GM12878 (cell line): ENCODE data around the gene NSMCE1. TPM values are rescaled to one million over a fixed set of nuclear protein-coding genes. Genes with fewer than 3 reads are reported as not detected.
A peak's percentile ranks its signal among the peaks of the same experiment; 100 is the strongest.
"Not testable (repeated sequence)": the region's sequence is repeated elsewhere in the genome, so short reads cannot be mapped to it uniquely, and the experiment has no call there.

Source experiments
- ATAC-seq: fragments of 200-7000 bp; cut with Tn5 transposase; 3 replicates; pipeline ENCODE4 v1.9.1; 2020; ENCODE audit warnings: mild to moderate bottlenecking, moderate library complexity
- BruUV-seq: library from RNA; stranded (reverse); fragments of 400-500 nt; replicated peaks from 2 replicates; lab custom pipeline; 2021; lab: Mats Ljungman, UMichigan
- CTCF ChIA-PET: fragments of 300-600 bp; sonication (Branson Sonifier 250); formaldehyde crosslinking; extraction: SDS; loops from one replicate; lab custom pipeline; 2021; ENCODE audit warnings: inconsistent platforms; lab: Yijun Ruan, JAX
- POLR2A ChIA-PET: fragments of 350-600 bp; formaldehyde crosslinking; extraction: SDS; loops from one replicate; lab custom pipeline; 2021; ENCODE audit warnings: inconsistent platforms; lab: Charles Lee
- RAD21 ChIA-PET: fragments of 300-600 bp; sonication (Branson Sonifier 250); formaldehyde crosslinking; loops from one replicate; lab custom pipeline; 2023; ENCODE audit warnings: antibody characterized with exemption; ENCODE audit not compliant: unreplicated experiment; lab: Charles Lee
- SMC1A ChIA-PET: fragments of 300-600 bp; sonication (Branson Sonifier 250); formaldehyde crosslinking; loops from one replicate; lab custom pipeline; 2023; ENCODE audit not compliant: unreplicated experiment, uncharacterized antibody; lab: Charles Lee
- DNase-seq: peaks from one replicate; pipeline ENCODE4 v3.0.0-alpha.2; 2011; ENCODE audit warnings: low read depth, low spot score
- FAIRE-seq: peaks from 3 replicates; lab custom pipeline; 2011; peaks lifted over from hg19 to GRCh38; lab: Jason Lieb, UNC
- H2AFZ ChIP-seq: 2 replicates; pipeline ENCODE4 v1.6.0; 2011; ENCODE audit warnings: low read depth, low read length, control low read depth; ENCODE audit not compliant: control insufficient read depth
- H3K27ac ChIP-seq: 2 replicates; pipeline ENCODE4 v1.5.1; 2011; ENCODE audit warnings: control low read depth; ENCODE audit not compliant: control insufficient read depth, insufficient read depth
- H3K27me3 ChIP-seq, 2 experiments: replicated peaks in 1 of 2; 2 replicates each; pipeline versions ENCODE4 v1.6.0 to v1.6.1; 2011; ENCODE audit warnings: low read length in 1 of 2; ENCODE audit not compliant: control insufficient read depth in 2 of 2, insufficient read depth in 2 of 2
- H3K36me3 ChIP-seq, 2 experiments: 2 replicates each; pipeline ENCODE4 v1.5.1; 2011; ENCODE audit warnings: low read length in 1 of 2; ENCODE audit not compliant: control insufficient read depth in 2 of 2, insufficient read depth in 2 of 2
- H3K4me1 ChIP-seq: 2 replicates; pipeline ENCODE4 v1.6.1; 2011; ENCODE audit warnings: mild to moderate bottlenecking, low read length, moderate library complexity, mixed read lengths; ENCODE audit not compliant: control insufficient read depth, insufficient read depth
- H3K4me2 ChIP-seq: 2 replicates; pipeline ENCODE4 v1.6.0; 2011; ENCODE audit warnings: control low read depth; ENCODE audit not compliant: control insufficient read depth, insufficient read depth
- H3K4me3 ChIP-seq: fragments of 200-600 bp; sonication (generic); 2 replicates; pipeline ENCODE4 v1.5.1; 2016
- H3K79me2 ChIP-seq: 2 replicates; pipeline ENCODE4 v1.6.0; 2011; ENCODE audit warnings: low read length; ENCODE audit not compliant: control insufficient read depth, insufficient read depth
- H3K9ac ChIP-seq: 2 replicates; pipeline ENCODE4 v1.8.0; 2011; ENCODE audit warnings: low read length, control low read depth, mixed read lengths; ENCODE audit not compliant: control insufficient read depth, insufficient read depth
- H3K9me3 ChIP-seq: replicated peaks from 3 replicates; pipeline ENCODE4 v1.5.1; 2011; ENCODE audit warnings: mild to moderate bottlenecking, low read length; ENCODE audit not compliant: control insufficient read depth, insufficient read depth
- H4K20me1 ChIP-seq: 2 replicates; pipeline ENCODE4 v1.6.0; 2011; ENCODE audit not compliant: control insufficient read depth, insufficient read depth
- ATF7 ChIP-seq: fragments of 450-650 bp; IDR thresholded peaks from 2 replicates; pipeline ENCODE4 v1.6.1; 2016; ENCODE audit warnings: low read depth, mild to moderate bottlenecking
- GATAD2B ChIP-seq: fragments of 450-650 bp; conservative IDR thresholded peaks from 2 replicates; pipeline ENCODE4 v1.6.1; 2017; ENCODE audit warnings: low read depth, mild to moderate bottlenecking, moderate library complexity
- IKZF1 ChIP-seq: fragments of 450-650 bp; conservative IDR thresholded peaks from 2 replicates; pipeline ENCODE4 v1.6.1; 2017; ENCODE audit warnings: antibody characterized with exemption, mild to moderate bottlenecking
- JUNB ChIP-seq: IDR thresholded peaks from 2 replicates; pipeline ENCODE4 v1.6.1; 2016; ENCODE audit warnings: antibody characterized with exemption, mild to moderate bottlenecking
- MEF2B ChIP-seq: fragments of 450-650 bp; IDR thresholded peaks from 2 replicates; pipeline ENCODE4 v1.6.1; 2018; ENCODE audit warnings: mild to moderate bottlenecking, moderate library complexity; ENCODE audit not compliant: partially characterized antibody, poor library complexity, severe bottlenecking
- SMARCA5 ChIP-seq: fragments of 450-650 bp; IDR thresholded peaks from 2 replicates; pipeline ENCODE4 v1.6.1; 2017; ENCODE audit warnings: mild to moderate bottlenecking
- ZNF24 ChIP-seq: fragments of 450-650 bp; IDR thresholded peaks from 2 replicates; pipeline ENCODE4 v1.6.1; 2017; ENCODE audit warnings: antibody characterized with exemption, mild to moderate bottlenecking
- ZNF384 ChIP-seq: IDR thresholded peaks from 2 replicates; pipeline ENCODE4 v1.6.1; 2012; ENCODE audit warnings: low read depth, mild to moderate bottlenecking, low read length, improper control_type of control experiment, borderline replicate concordance
- WGBS: methylation state at CpG from one replicate; pipeline ENCODE4 v1.1.6; 2016; ENCODE audit warnings: low lambda C conversion rate; ENCODE audit not compliant: insufficient replicate concordance, insufficient coverage; ENCODE audit errors: missing lambda C conversion rate; 5-methylcytosine and 5-hydroxymethylcytosine counted together
- in situ Hi-C: fragments of 300-500 bp; cut with MboI; formaldehyde crosslinking; loops from 9 replicates; pipeline ENCODE4 v1.14.3; 2018; ENCODE audit warnings: mixed read lengths
- intact Hi-C: fragments of 100-400 bp; cut with micrococcal nuclease; formaldehyde crosslinking; loops from one replicate; pipeline ENCODE4 v1.14.2; 2022; ENCODE audit not compliant: unreplicated experiment
- polyA plus RNA-seq, 11 experiments: library from polyadenylated mRNA; depleted of rRNA in 4 of 11; unstranded in 6 of 11; stranded (reverse) in 5 of 11; fragments of >200 nt; fragmentation: Nextera tagmentation in 4 of 11; fragmentation: Illumina TruSeq in 1 of 11; extraction: Ambion mirVana in 4 of 11; extraction: Trizol in 1 of 11; gene quantifications; 1 replicate in 1 of 11; 2 replicates in 10 of 11; pipeline versions ENCODE4 v1.2.1 to v1.2.3, GENCODE V29; 2011 to 2016; ENCODE audit warnings: inconsistent platforms in 2 of 11, missing spikeins in 2 of 11, low read depth in 1 of 11
- total RNA-seq, 4 experiments: library from RNA; depleted of rRNA in 3 of 4; stranded (reverse); fragments of >200 nt in 3 of 4; fragmentation: Illumina TruSeq in 1 of 4; extraction: Trizol in 1 of 4; gene quantifications; 2 replicates each; pipeline versions ENCODE4 v1.2.1 to v1.2.3, GENCODE V29; 2013 to 2021
- TF ChIP-seq, protein P1 (sequence below): fragments of 450-650 bp; IDR thresholded peaks from 2 replicates; pipeline ENCODE4 v1.6.1; 2017; ENCODE audit warnings: mild to moderate bottlenecking, moderate library complexity
- TF ChIP-seq, protein P2 (sequence below): fragments of 450-650 bp; IDR thresholded peaks from 2 replicates; pipeline ENCODE4 v1.6.1; 2017; ENCODE audit warnings: low read depth, mild to moderate bottlenecking, moderate library complexity
- TF ChIP-seq, protein P3 (sequence below): fragments of 450-650 bp; IDR thresholded peaks from 2 replicates; pipeline ENCODE4 v1.6.1; 2017; ENCODE audit warnings: mild to moderate bottlenecking, moderate library complexity

The NSMCE1 gene
- total and polyA plus RNA-seq, 10 of the 15 experiments (the other 5 are each of a cell fraction or from before 2014, with no cell fraction given), result 54.0 to 214 (median 71.4) TPM

DNA sequence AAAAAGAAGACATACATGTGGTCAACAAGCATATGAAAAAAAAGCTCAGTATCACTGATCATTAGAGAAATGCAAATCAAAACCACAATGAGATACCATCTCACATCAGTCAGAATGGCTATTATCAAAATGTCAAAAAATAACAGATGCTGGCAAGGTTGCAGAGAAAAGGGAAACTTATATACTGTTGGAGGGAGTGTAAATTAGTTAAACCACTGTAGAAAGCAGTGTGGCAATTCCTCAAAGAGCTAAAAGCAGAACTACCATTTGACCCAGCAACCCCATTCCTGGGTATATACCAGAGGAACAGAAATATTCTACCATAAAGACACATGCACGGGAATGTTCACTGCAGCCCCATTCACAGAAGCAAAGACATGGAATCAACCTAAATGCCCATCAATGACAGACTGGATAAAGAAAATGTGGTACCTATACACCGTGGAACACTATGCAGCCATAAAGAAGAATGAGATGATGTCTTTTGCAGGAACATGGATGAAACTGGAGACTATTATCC lies 5.6 kb downstream of the NSMCE1 start:
- Histone ChIP-seq H3K4me3 (peak overlapping the region; percentile 24; the same call in 1 of the 2 replicates), H3K4me2 (peak overlapping the region; percentile 25; the same call in 1 of the 2 replicates)
- H4K20me1 ChIP-seq, H3K79me2 ChIP-seq, H3K27ac ChIP-seq, H3K9me3 ChIP-seq, FAIRE-seq, DNase-seq, intact Hi-C loops, H2AFZ ChIP-seq, H3K4me1 ChIP-seq, in situ Hi-C loops, H3K27me3 ChIP-seq, BruUV-seq, H3K36me3 ChIP-seq, H3K9ac ChIP-seq: not testable (repeated sequence)
- ChIA-PET RAD21 (interaction anchor here (0.9 to 3.3 kb wide), 8 partner anchors 8 to 104 kb away, joined by 3 to 23 read pairs (median 6); partner anchors contain the start of gene KDM8), CTCF (interaction anchor here (1.0 to 7.2 kb wide), 5 partner anchors 11 to 83 kb away, joined by 3 to 42 read pairs (median 4); no protein-coding TSS in a partner anchor), POLR2A (interaction anchor here (0.7 to 2.3 kb wide), 6 partner anchors 9 to 145 kb away, joined by 3 to 10 read pairs (median 4); no protein-coding TSS in a partner anchor), SMC1A (interaction anchor here (0.8 to 2.1 kb wide), 10 partner anchors 8 to 105 kb away, joined by 3 to 11 read pairs (median 5); no protein-coding TSS in a partner anchor)
- ATAC-seq, result peak; percentile 51
- 100% methylated on average over 2 of the region's 2 CpGs for WGBS
- TF ChIP-seq ATF7, result peak; percentile 74
- TF ChIP-seq, protein P1, sequence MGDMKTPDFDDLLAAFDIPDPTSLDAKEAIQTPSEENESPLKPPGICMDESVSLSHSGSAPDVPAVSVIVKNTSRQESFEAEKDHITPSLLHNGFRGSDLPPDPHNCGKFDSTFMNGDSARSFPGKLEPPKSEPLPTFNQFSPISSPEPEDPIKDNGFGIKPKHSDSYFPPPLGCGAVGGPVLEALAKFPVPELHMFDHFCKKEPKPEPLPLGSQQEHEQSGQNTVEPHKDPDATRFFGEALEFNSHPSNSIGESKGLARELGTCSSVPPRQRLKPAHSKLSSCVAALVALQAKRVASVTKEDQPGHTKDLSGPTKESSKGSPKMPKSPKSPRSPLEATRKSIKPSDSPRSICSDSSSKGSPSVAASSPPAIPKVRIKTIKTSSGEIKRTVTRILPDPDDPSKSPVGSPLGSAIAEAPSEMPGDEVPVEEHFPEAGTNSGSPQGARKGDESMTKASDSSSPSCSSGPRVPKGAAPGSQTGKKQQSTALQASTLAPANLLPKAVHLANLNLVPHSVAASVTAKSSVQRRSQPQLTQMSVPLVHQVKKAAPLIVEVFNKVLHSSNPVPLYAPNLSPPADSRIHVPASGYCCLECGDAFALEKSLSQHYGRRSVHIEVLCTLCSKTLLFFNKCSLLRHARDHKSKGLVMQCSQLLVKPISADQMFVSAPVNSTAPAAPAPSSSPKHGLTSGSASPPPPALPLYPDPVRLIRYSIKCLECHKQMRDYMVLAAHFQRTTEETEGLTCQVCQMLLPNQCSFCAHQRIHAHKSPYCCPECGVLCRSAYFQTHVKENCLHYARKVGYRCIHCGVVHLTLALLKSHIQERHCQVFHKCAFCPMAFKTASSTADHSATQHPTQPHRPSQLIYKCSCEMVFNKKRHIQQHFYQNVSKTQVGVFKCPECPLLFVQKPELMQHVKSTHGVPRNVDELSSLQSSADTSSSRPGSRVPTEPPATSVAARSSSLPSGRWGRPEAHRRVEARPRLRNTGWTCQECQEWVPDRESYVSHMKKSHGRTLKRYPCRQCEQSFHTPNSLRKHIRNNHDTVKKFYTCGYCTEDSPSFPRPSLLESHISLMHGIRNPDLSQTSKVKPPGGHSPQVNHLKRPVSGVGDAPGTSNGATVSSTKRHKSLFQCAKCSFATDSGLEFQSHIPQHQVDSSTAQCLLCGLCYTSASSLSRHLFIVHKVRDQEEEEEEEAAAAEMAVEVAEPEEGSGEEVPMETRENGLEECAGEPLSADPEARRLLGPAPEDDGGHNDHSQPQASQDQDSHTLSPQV, result 0 out of 2 replicates have a peak, but pooled peaks have one; percentile 63
- TF ChIP-seq ZNF384, result peak; percentile 60; the same call in 1 of the 2 replicates
- TF ChIP-seq, protein P2, sequence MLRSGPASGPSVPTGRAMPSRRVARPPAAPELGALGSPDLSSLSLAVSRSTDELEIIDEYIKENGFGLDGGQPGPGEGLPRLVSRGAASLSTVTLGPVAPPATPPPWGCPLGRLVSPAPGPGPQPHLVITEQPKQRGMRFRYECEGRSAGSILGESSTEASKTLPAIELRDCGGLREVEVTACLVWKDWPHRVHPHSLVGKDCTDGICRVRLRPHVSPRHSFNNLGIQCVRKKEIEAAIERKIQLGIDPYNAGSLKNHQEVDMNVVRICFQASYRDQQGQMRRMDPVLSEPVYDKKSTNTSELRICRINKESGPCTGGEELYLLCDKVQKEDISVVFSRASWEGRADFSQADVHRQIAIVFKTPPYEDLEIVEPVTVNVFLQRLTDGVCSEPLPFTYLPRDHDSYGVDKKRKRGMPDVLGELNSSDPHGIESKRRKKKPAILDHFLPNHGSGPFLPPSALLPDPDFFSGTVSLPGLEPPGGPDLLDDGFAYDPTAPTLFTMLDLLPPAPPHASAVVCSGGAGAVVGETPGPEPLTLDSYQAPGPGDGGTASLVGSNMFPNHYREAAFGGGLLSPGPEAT, result peak; percentile 72
- TF ChIP-seq MEF2B, result peak; percentile 65
- TF ChIP-seq GATAD2B, result peak; percentile 52; the same call in 1 of the 2 replicates
- peak; percentile 97 for TF ChIP-seq SMARCA5
- TF ChIP-seq IKZF1, result peak; percentile 84
- 0 out of 2 replicates have a peak, but pooled peaks have one; percentile 8 for TF ChIP-seq JUNB
- TF ChIP-seq, protein P3, sequence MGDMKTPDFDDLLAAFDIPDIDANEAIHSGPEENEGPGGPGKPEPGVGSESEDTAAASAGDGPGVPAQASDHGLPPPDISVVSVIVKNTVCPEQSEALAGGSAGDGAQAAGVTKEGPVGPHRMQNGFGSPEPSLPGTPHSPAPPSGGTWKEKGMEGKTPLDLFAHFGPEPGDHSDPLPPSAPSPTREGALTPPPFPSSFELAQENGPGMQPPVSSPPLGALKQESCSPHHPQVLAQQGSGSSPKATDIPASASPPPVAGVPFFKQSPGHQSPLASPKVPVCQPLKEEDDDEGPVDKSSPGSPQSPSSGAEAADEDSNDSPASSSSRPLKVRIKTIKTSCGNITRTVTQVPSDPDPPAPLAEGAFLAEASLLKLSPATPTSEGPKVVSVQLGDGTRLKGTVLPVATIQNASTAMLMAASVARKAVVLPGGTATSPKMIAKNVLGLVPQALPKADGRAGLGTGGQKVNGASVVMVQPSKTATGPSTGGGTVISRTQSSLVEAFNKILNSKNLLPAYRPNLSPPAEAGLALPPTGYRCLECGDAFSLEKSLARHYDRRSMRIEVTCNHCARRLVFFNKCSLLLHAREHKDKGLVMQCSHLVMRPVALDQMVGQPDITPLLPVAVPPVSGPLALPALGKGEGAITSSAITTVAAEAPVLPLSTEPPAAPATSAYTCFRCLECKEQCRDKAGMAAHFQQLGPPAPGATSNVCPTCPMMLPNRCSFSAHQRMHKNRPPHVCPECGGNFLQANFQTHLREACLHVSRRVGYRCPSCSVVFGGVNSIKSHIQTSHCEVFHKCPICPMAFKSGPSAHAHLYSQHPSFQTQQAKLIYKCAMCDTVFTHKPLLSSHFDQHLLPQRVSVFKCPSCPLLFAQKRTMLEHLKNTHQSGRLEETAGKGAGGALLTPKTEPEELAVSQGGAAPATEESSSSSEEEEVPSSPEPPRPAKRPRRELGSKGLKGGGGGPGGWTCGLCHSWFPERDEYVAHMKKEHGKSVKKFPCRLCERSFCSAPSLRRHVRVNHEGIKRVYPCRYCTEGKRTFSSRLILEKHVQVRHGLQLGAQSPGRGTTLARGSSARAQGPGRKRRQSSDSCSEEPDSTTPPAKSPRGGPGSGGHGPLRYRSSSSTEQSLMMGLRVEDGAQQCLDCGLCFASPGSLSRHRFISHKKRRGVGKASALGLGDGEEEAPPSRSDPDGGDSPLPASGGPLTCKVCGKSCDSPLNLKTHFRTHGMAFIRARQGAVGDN, result peak; percentile 80
- 0 out of 2 replicates have a peak, but pooled peaks have one; percentile 54 for TF ChIP-seq ZNF24
